ENCODE measurements around the gene LONP1. TPM values are rescaled to one million over a fixed set of nuclear protein-coding genes. Genes with fewer than 3 reads are reported as not detected.
"Not testable (repeated sequence)": the region's sequence is repeated elsewhere in the genome, so short reads cannot be mapped to it uniquely, and the experiment has no call there.

The LONP1 gene
- polyA plus RNA-seq, result 10 to 100 TPM in 2 of 3 donors, 1 to 10 TPM in 1; 8.4 to 24.2 (median 11.3) TPM

GRCh38 chr19:5719961-5720790, at the start of gene LONP1, which contains the start of gene CATSPERD:
TSS of gene LONP1 (minus strand) at chr19:5720146. CDS start at chr19:5720132, 14 bp downstream.
TSS of gene CATSPERD (plus strand) at chr19:5720637. CDS start at chr19:5720738, 101 bp downstream.
- Mint-ChIP-seq H3K36me3 (no peaks in the 10 kb centered on the region), H3K4me1 (peaks cover 27 to 29% of the 10 kb centered on the region in 2 donors), H3K27ac (peak within 1 kb of the TSS; percentile 86 to 95 (median 92)), H3K4me3 (peak within 1 kb of the TSS; percentile 86 to 93 (median 91)), H3K9me3 (no peaks in the 10 kb centered on the region), H3K27me3 (ENCODE audit: low read depth in 3 of 3) (peaks cover 10 to 13% (median 12%) of the 10 kb centered on the region in 3 donors)
- peak; percentile 98 to 99 (median 99) for DNase-seq

- H3K4me3 Mint-ChIP-seq, result no peak overlapping the region
- no peaks in the 10 kb centered on the region for H3K9me3 Mint-ChIP-seq
- no peaks in the 10 kb centered on the region for H3K4me1 Mint-ChIP-seq
- no peak for DNase-seq
- no peak overlapping the region for H3K27ac Mint-ChIP-seq
- no peaks in the 10 kb centered on the region for H3K36me3 Mint-ChIP-seq
- peaks cover 0 to 4% (median 0%) of the 10 kb centered on the region in 3 donors for H3K27me3 Mint-ChIP-seq (ENCODE audit: low read depth in 3 of 3)
These were observed 48.0 kb upstream of the LONP1 start for GRCh38 chr19:5767949-5768348.

- Mint-ChIP-seq H3K27me3 (ENCODE audit: low read depth in 3 of 3) (peaks cover 0 to 2% (median 0%) of the 10 kb centered on the region in 3 donors), H3K9me3 (no peaks in the 10 kb centered on the region), H3K4me1 (no peaks in the 10 kb centered on the region), H3K4me3 (no peak overlapping the region), H3K27ac (no peak overlapping the region), H3K36me3 (no peaks in the 10 kb centered on the region)
- DNase-seq, result no peak
These were observed 45.3 kb upstream of the LONP1 start for GRCh38 chr19:5765220-5765619.

GRCh38 chr19:5762608-5763217, 42.8 kb upstream of the LONP1 start:
- Mint-ChIP-seq H3K4me1 (no peaks in the 10 kb centered on the region), H3K9me3 (no peaks in the 10 kb centered on the region), H3K27ac (no peak overlapping the region), H3K27me3 (ENCODE audit: low read depth in 3 of 3) (no peaks in the 10 kb centered on the region), H3K4me3 (no peak overlapping the region), H3K36me3 (no peaks in the 10 kb centered on the region)
- DNase-seq, result no peak

- Mint-ChIP-seq H3K9me3 (no peaks in the 10 kb centered on the region), H3K4me3 (no peak overlapping the region), H3K27me3 (ENCODE audit: low read depth in 3 of 3) (peaks cover 1 to 8% (median 5%) of the 10 kb centered on the region in 3 donors), H3K4me1 (no peaks in the 10 kb centered on the region), H3K27ac (no peak overlapping the region), H3K36me3 (no peaks in the 10 kb centered on the region)
- no peak for DNase-seq
These were observed 33.8 kb upstream of the LONP1 start for GRCh38 chr19:5753743-5754142.

GRCh38 chr19:5751709-5752108, 31.8 kb upstream of the LONP1 start:
- Mint-ChIP-seq H3K27ac (no peak overlapping the region), H3K4me3 (no peak overlapping the region), H3K36me3 (no peaks in the 10 kb centered on the region), H3K27me3 (ENCODE audit: low read depth in 3 of 3) (peaks cover 1 to 8% (median 5%) of the 10 kb centered on the region in 3 donors), H3K4me1 (no peaks in the 10 kb centered on the region), H3K9me3 (no peaks in the 10 kb centered on the region)
- DNase-seq, result no peak

- no peak overlapping the region for H3K27ac Mint-ChIP-seq
- no peak overlapping the region for H3K4me3 Mint-ChIP-seq
- H3K27me3 Mint-ChIP-seq (ENCODE audit: low read depth in 3 of 3), result peaks cover 1 to 7% (median 5%) of the 10 kb centered on the region in 3 donors
- H3K9me3 Mint-ChIP-seq, result no peaks in the 10 kb centered on the region
- no peaks in the 10 kb centered on the region for H3K36me3 Mint-ChIP-seq
- H3K4me1 Mint-ChIP-seq, result no peaks in the 10 kb centered on the region
- no peak for DNase-seq
These were observed 29.6 kb upstream of the LONP1 start for GRCh38 chr19:5749505-5749904.

GRCh38 chr19:5748920-5749319, 29.0 kb upstream of the LONP1 start:
- H3K4me1 Mint-ChIP-seq; H3K36me3 Mint-ChIP-seq; H3K27ac Mint-ChIP-seq; H3K4me3 Mint-ChIP-seq; H3K9me3 Mint-ChIP-seq; H3K27me3 Mint-ChIP-seq (ENCODE audit: low read depth in 3 of 3); DNase-seq: not testable (repeated sequence)

GRCh38 chr19:5744999-5745398, 25.1 kb upstream of the LONP1 start:
- H3K9me3 Mint-ChIP-seq, DNase-seq, H3K4me1 Mint-ChIP-seq, H3K36me3 Mint-ChIP-seq, H3K27ac Mint-ChIP-seq, H3K4me3 Mint-ChIP-seq: not testable (repeated sequence)
- peaks cover 2 to 12% (median 6%) of the 10 kb centered on the region in 3 donors for H3K27me3 Mint-ChIP-seq (ENCODE audit: low read depth in 3 of 3)

GRCh38 chr19:5743630-5744029, 23.7 kb upstream of the LONP1 start:
- H3K4me1 Mint-ChIP-seq, result no peaks in the 10 kb centered on the region

GRCh38 chr19:5742051-5742450, 22.1 kb upstream of the LONP1 start:
- H3K27ac Mint-ChIP-seq, result no peak overlapping the region

More at GRCh38 chr19:5743630-5744029, 23.7 kb upstream of the LONP1 start:
- DNase-seq, result no peak
- no peaks in the 10 kb centered on the region for H3K9me3 Mint-ChIP-seq
- no peaks in the 10 kb centered on the region for H3K36me3 Mint-ChIP-seq
- no peak overlapping the region for H3K27ac Mint-ChIP-seq
- peaks cover 2 to 7% (median 6%) of the 10 kb centered on the region in 3 donors for H3K27me3 Mint-ChIP-seq (ENCODE audit: low read depth in 3 of 3)
- H3K4me3 Mint-ChIP-seq, result no peak overlapping the region

GRCh38 chr19:5738423-5738822, 18.5 kb upstream of the LONP1 start:
- Mint-ChIP-seq H3K27me3 (ENCODE audit: low read depth in 3 of 3) (peaks cover 0 to 2% (median 2%) of the 10 kb centered on the region in 3 donors), H3K4me3 (no peak overlapping the region), H3K27ac (no peak overlapping the region), H3K36me3 (no peaks in the 10 kb centered on the region), H3K4me1 (no peaks in the 10 kb centered on the region), H3K9me3 (no peaks in the 10 kb centered on the region)
- DNase-seq, result no peak

More at GRCh38 chr19:5742051-5742450, 22.1 kb upstream of the LONP1 start:
- peaks cover 2 to 7% (median 6%) of the 10 kb centered on the region in 3 donors for H3K27me3 Mint-ChIP-seq (ENCODE audit: low read depth in 3 of 3)
- no peaks in the 10 kb centered on the region for H3K4me1 Mint-ChIP-seq
- no peak for DNase-seq
- H3K36me3 Mint-ChIP-seq, result no peaks in the 10 kb centered on the region
- H3K9me3 Mint-ChIP-seq, result no peaks in the 10 kb centered on the region
- no peak overlapping the region for H3K4me3 Mint-ChIP-seq

- DNase-seq; H3K36me3 Mint-ChIP-seq; H3K9me3 Mint-ChIP-seq; H3K4me3 Mint-ChIP-seq; H3K27me3 Mint-ChIP-seq (ENCODE audit: low read depth in 3 of 3); H3K27ac Mint-ChIP-seq; H3K4me1 Mint-ChIP-seq: not testable (repeated sequence)
These were observed 13.2 kb upstream of the LONP1 start for GRCh38 chr19:5733172-5733571.

- Mint-ChIP-seq H3K4me3 (no peak overlapping the region), H3K27me3 (ENCODE audit: low read depth in 3 of 3) (peaks cover 0 to 3% (median 0%) of the 10 kb centered on the region in 3 donors), H3K27ac (no peak overlapping the region), H3K36me3 (no peaks in the 10 kb centered on the region), H3K9me3 (no peaks in the 10 kb centered on the region), H3K4me1 (no peaks in the 10 kb centered on the region)
- DNase-seq, result no peak
These were observed 7.6 kb upstream of the LONP1 start for GRCh38 chr19:5727453-5728050.

Measured in immature natural killer cell (primary cell).